Epithelial cell of esophagus (primary cell): ENCODE data around the gene MTHFS.
"Not testable (repeated sequence)": the region's sequence is repeated elsewhere in the genome, so short reads cannot be mapped to it uniquely, and the experiment has no call there.

Source experiments
- DNase-seq: peaks from one replicate; pipeline ENCODE4 v3.0.0; 2010; ENCODE audit warnings: low read depth
- H3K4me3 ChIP-seq: 2 replicates; pipeline ENCODE4 v1.5.1; 2011; ENCODE audit warnings: mild to moderate bottlenecking, low read length, control low read depth
- TF ChIP-seq, protein P1 (sequence below): IDR thresholded peaks from 2 replicates; pipeline ENCODE4 v1.5.1; 2011; ENCODE audit warnings: low read depth, mild to moderate bottlenecking, low read length, control low read depth, inconsistent platforms; ENCODE audit not compliant: insufficient read depth; ENCODE audit errors: missing control alignments

Gene MTHFS

GRCh38 chr15:79933231-79933630 is 36.4 kb upstream of the MTHFS start:
- TF ChIP-seq, protein P1, sequence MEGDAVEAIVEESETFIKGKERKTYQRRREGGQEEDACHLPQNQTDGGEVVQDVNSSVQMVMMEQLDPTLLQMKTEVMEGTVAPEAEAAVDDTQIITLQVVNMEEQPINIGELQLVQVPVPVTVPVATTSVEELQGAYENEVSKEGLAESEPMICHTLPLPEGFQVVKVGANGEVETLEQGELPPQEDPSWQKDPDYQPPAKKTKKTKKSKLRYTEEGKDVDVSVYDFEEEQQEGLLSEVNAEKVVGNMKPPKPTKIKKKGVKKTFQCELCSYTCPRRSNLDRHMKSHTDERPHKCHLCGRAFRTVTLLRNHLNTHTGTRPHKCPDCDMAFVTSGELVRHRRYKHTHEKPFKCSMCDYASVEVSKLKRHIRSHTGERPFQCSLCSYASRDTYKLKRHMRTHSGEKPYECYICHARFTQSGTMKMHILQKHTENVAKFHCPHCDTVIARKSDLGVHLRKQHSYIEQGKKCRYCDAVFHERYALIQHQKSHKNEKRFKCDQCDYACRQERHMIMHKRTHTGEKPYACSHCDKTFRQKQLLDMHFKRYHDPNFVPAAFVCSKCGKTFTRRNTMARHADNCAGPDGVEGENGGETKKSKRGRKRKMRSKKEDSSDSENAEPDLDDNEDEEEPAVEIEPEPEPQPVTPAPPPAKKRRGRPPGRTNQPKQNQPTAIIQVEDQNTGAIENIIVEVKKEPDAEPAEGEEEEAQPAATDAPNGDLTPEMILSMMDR = no peak
- DNase-seq = no peak

DNA sequence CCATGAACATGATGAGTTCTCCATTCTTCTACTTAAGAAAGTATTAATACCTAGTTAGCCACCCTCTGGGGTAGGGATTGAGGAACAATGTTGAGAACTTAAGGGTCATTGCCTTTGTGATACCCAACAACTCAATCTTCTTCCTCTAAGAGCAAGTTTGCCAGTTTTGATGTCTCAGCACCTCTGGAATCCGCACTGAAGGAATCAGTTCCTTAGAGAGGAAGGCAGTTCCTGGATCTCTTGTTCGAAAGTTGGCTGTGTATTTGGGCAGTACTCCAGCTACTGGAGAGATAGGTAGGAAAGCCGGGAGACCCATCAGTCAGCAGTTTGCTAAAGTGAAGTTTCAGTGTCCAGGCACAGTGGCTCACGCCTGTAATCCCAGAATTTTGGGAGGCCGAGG is 35.6 kb upstream of the MTHFS start:
- no peak for DNase-seq
- no peak overlapping the region for H3K4me3 ChIP-seq

More at GRCh38 chr15:79933231-79933630, 36.4 kb upstream of the MTHFS start:
- no peak overlapping the region for H3K4me3 ChIP-seq

GRCh38 chr15:79930516-79930915 is 33.7 kb upstream of the MTHFS start:
- no peak for DNase-seq
- TF ChIP-seq, protein P1 = no peak
- no peak overlapping the region for H3K4me3 ChIP-seq

More for the DNA sequence above, 35.6 kb upstream of the MTHFS start:
- TF ChIP-seq, protein P1 = no peak

GRCh38 chr15:79929412-79929811 is 32.6 kb upstream of the MTHFS start:
- DNase-seq = no peak
- no peak overlapping the region for H3K4me3 ChIP-seq
- TF ChIP-seq, protein P1 = no peak

DNA sequence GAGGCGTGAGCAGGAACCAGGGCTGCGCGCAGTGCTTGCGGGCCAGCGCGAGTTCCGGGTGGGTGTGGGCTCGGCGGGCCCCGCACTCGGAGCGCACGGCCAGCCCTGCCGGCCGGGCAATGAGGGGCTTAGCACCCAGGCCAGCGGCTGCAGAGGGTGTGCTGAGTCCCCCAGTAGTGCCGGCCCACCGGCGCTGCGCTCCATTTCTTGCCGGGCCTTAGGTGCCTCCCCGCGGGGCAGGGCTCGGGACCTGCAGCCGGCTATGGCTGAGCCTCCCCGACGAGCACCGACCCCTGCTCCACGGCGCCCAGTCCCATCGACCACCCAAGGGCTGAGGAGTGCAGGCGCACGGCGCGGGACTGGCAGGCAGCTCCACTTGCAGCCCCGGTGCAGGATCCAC is 29.3 kb upstream of the MTHFS start:
- DNase-seq, H3K4me3 ChIP-seq: not testable (repeated sequence)

DNA sequence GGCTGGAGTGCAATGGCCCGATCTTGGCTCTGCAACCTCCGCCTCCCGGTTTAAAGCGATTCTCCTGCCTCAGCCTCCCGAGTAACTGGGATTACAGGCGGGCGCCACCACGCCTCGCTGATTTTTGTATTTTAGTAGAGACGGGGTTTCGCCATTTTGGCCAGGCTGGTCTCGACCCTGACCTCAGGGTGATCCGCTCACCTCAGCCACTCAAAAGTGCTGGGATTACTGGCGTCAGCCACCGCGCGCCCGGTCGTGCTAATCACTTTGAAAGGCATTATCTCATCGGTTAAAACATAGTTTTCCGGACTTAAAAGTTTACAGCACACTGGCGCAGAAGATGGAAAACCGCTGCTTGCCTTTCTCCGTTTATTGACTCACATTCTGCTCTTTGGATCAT is 27.6 kb upstream of the MTHFS start:
- TF ChIP-seq, protein P1 = no peak
- H3K4me3 ChIP-seq = peak overlapping the region; percentile 53
- DNase-seq = no peak

GRCh38 chr15:79923515-79924169 is 26.8 kb upstream of the MTHFS start:
- peak; percentile 98 for DNase-seq
- TF ChIP-seq, protein P1 = peak; percentile 9
- peak overlapping the region; percentile 53 for H3K4me3 ChIP-seq
